Activated CD4-positive, alpha-beta T cell treated with anti-CD3 and anti-CD28 coated beads for 24 hours (primary cell): ENCODE data around the gene PTPRA.

Source experiments
- DNase-seq, 2 donors: peaks; one replicate each; pipeline ENCODE4 v3.0.0-alpha.2; 2020; ENCODE audit warnings: low read depth in 2 of 2

PTPRA gene

DNA sequence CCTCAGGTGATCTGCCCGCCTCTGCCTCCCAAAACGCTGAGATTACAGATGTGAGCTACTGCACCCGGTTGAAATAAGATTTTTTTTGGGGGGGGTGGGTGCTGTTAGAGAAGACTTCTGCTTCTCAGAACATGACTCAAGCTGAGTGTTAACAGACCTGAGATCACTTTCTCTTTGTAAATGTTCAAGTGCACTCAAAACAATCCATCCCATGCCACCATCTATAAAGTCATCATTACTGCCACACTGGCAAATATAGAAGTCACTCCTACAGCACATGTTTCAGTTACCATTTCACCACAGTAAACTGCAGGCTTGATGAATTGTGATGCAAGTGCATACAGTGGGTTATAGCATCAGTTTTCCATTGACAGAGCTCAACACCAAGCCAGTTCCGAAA lies 23.8 kb upstream of the PTPRA start:
- no peak for DNase-seq

- DNase-seq = no peak
These were observed 22.2 kb upstream of the PTPRA start for GRCh38 chr20:2851086-2851485.

GRCh38 chr20:2858591-2858990 lies 14.7 kb upstream of the PTPRA start:
- no peak for DNase-seq

DNA sequence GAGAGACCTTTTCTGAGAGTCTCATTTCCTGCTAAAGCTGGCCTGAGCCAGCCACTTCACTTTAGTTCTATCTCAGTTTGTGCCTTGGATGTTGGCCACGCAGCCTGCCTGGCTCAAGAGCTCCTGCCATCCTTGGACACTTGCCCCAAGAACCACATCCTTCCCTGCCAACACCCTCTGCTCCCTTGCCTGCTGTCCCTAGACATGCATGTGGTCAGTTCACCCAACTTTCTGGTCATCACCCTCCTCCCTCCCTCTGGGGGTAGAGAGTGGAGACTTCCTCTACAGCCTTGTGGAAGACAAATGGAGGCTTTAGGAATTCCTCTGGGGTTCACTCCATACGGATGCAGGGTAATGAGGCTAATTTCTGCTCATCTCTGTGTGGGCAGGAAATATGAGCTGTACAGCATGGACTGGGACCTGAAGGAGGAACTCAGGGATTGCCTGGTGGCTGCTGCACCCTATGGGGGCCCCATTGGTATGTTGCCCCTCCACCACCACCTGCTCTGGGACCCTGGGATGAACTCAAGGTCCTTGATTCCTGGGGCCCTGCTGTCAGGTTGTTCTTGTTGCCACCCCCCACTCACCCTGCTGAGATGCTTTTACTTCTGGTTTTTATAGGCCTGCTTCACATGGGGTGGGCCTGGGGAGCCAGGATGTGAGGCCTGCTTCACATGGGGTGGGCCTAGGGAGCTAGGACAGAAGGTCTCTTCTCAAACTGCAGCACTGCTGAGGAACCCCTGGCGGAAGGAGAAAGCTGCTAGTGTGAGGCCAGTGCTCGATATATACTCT lies 13.8 kb upstream of the PTPRA start:
- no peak for DNase-seq

DNA sequence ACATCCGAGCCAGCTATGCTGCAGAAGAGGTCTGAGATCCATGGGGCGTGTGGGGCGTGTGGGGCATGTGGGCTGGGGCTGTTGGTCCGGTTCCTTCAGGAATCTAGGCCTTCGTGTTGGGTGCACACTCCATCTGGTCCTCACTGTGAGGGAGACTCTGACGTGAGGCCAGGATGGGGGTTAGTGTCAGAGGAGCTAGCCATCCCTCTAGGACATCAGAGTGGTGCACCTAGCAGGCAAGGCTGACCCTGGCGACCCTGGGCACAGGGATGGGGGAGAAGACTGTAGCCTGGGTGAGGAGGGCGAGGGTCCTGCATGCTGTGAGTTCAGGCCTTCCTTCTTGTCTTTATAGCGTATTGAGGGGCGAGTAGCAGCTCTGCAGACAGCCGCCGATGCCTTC lies 8.7 kb upstream of the PTPRA start:
- DNase-seq = no peak

DNA sequence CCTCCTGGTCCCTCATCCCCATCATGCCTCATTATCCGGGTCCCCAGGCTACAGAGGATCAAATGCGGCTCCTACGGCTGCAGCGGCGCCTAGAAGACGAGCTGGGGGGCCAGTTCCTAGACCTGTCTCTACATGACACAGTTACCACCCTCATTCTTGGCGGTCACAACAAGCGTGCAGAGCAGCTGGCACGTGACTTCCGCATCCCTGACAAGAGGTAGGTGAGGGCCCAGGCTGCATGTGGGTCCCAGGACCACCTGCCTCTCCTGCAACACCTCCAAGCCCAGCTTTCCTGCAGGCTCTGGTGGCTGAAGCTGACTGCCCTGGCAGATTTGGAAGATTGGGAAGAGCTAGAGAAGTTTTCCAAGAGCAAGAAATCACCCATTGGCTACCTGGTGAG lies 8.2 kb upstream of the PTPRA start:
- DNase-seq = no peak

DNA sequence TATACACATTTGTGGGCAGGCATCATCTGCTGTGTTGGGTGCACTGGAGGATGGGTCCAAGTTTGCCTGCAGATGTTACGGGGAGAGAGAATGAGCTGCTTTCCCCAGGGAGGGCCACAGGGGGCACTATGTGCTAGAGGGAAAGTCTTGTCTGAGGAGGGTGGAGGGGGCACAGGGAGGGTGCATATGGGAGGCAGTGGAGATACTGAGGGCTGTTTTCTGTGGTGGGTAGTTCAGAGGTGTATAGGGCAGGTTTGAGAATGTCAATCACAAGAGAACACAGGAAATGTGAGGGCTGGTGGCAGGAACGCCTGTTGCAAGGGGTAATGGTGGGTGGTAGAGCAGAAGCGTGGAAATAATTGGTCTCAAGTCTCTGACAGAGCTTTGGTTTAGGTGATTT lies 7.7 kb upstream of the PTPRA start:
- DNase-seq = peak in 1 of 2 donors; percentile 32

DNA sequence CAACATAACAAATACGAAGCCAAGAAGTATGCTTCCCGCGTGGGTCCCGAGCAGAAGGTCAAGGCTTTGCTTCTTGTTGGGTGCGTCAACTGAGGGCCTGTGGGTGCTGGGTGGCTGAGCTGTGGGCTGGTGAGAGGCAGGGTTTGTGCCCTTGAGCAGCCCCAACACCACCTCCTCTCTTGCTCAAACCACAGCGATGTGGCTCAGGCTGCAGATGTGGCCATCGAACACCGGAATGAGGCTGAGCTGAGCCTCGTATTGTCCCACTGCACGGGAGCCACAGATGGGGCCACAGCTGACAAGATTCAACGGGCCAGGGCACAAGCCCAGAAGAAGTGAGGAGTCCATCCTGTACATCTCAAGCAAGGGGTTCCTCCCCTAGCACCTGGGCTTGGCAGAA lies 7.0 kb upstream of the PTPRA start:
- no peak for DNase-seq

DNA sequence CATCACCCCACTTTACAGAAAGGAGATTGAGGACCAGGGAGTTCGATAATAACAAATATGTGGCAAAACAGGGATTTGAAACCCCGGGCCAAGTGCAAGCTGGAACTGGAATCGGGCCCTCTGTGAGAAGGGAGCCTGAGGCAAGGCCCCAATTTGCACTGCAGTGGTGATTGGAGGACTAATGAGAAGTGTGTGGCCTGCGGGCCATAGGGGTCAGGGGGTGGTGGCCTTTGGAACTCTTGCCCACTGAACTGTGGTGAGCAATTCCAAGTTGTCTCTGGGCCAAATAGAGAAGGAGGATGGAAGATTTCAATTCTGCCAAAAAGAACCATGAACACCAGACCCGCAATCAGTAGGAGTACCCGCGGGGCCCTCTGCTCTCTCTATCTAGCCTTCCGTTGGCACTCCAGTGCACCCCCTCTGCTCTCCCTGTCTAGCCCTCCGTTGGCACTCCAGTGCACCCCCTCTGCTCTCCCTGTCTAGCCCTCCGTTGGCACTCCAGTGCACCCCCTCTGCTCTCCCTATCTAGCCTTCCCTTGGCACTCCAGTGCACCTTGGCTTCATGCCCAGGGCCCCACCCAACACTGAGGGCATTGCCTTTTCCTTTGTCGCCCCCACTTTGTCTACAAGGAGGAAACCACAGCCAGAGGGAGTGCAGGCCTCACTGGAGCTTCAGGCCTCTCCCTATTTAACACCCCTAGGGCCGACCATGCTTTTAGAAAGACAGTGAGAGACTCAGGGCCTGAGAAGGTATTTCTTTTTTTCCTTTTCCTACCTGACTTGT lies 6.0 kb upstream of the PTPRA start:
- DNase-seq = no peak

GRCh38 chr20:2869381-2869780 lies 3.9 kb upstream of the PTPRA start:
- DNase-seq = no peak

DNA sequence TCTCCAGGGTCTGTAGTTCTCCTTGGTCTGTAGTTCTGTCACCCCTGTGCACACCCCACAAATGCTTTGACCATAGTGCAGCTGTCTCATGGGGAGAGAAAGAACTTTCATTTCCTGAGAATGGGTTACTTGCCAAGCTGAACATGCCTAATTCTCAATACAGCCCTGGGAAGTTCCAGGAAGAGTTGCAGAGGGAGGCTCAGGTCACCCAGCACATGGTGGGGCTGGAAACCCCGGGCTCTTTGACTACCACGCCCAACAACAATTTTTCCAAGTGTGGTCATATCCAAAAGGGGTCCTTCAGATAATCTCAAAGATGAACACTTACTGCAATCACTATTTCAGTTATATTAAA lies 2.2 kb upstream of the PTPRA start:
- no peak for DNase-seq

DNA sequence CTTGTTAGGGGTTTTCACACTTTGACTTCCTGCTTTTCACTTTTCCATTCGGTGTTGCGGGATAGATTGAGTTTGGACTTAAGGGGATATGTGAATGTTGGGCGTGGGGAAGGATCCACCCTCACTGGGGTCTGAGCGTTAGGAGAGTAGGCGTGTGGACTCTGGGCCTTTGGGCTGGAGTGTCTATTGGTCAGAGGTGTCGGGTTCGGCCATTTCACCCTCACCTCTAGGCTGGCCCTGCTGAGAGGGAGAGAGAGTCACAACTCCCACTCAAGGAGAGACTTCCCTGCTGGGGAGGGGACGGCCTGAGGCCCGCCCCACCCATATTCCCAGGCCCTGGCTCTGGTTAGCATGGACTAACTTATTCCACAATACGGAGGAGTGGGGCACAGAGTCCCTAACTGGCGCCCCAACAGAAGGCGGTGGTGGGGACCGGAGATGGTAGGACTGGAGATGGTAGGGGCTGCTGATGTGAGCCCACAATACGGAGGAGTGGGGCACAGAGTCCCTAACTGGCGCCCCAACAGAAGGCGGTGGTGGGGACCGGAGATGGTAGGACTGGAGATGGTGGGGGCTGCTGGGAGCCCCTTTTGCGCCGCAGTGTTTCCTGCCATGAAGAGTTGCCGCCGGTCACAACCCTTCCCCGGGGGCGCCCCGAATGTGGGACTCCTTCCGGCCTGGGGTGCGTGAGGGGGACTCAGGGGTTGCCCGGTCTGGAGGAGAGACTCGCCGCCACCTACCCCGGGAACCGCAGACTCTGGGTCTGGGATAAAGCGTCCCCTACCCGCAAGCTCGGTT lies 1.4 kb upstream of the PTPRA start:
- DNase-seq = peak in 1 of 2 donors; percentile 25

- peak; percentile 71 to 75 for DNase-seq
These were observed 747 bp upstream of the PTPRA start for GRCh38 chr20:2872459-2873009.

- peak; percentile 25 to 34 for DNase-seq
These were observed 413 bp downstream of the PTPRA start for GRCh38 chr20:2873747-2874041.

GRCh38 chr20:2874456-2874855 lies 1.2 kb downstream of the PTPRA start:
- DNase-seq = no peak

DNA sequence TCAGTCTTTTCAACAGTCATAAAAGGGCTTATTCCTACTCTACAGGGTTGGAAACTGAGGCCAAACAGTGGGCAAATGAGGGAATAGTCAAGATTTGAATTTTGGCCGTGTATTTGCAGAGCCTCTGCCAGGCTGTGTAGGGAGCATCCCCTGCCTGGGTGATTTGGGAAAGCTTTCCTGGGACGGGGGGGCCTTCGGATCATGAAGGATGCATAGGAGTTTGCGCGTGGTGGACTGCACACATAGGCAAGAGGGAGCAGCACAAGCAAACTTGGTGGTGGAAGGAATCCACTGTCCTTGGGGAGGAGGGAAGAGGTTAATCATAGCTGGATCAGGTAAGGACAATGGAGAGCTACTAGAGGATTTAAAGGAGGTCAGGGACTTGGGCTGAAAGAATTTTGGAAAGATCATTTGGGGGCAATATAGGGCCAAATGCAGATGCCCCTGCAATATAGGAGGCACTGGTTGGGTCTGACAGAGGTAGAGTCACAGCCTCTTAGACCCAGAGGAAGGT lies 2.5 kb downstream of the PTPRA start:
- DNase-seq = no peak

DNA sequence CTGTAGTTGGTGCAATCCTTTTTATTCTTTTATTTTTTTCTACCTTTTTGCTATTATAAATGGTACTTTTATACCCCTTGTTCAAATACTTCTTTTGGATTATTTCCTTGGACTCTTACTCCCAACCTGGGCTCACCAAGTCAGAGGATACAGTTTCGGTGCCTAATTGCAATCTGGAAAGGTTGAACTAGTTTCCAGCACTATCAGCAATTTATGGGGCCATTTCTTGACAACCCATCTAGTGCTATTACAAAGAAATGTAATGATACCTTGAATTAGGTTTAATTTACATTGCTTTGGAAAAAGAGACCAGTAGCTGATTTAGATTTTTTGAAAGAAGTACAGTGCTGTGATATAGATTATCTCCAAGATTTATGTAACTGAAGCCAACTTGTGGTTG lies 5.2 kb downstream of the PTPRA start:
- no peak for DNase-seq

GRCh38 chr20:2879146-2879545 lies 5.9 kb downstream of the PTPRA start:
- no peak for DNase-seq

DNA sequence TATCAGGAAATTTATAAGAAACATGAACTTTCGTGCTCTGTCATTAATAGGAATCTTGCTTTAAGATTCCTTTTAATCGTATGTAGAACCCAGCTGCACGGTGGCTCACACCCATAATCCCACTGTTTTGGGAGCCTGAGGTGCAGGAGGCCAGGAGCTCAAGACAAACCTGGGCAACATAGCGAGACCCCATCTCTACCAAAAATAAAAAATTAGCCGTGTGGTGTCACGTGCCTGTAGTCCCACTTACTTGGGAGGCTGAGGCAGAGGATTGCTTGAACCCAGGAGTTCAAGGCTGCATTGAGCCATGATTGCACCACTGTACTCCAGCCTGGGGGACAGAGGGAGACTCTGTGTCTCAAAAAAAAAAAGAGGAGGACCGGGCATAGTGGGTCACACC lies 7.4 kb downstream of the PTPRA start:
- no peak for DNase-seq

DNA sequence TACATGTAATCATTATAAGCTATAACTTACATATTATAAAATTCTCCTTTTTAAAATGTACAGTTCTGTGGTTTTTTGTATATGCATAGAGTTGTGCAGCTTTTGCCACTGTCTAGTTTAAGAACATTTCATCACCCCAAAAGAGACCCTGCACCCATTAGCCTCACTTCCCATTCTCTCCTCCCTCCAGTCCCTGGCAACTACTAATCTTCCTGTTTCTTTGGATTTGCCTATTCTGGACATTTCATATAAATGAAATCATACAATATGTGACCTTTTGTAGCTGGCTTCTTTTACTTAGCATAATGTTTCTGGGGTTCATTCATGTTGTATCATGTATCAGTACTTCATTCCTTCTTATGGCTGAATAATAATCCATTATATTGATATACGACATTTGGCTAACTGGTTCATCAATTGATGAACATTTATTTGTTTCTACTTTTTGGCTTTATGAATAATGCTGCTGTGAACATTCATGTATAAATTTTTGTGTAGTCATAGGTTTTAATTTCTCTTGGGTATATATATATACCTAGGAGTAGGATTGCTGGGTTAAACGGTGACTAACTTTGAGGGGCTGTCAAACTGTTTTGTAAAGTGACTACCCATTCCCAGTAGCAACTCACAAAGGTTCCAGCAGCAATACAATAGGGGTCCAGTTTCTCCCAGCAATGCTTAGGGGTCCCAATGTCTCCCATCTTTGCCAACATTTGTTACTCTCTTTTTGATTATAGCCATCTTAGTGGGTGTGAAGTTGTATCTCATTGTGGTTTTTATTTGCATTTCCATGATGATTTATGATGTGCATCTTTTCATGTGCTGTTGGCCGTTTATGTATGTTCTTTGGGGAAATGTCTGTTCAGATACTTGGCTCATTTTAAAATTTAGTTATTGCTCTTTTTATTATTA lies 10.7 kb downstream of the PTPRA start:
- DNase-seq = no peak

DNA sequence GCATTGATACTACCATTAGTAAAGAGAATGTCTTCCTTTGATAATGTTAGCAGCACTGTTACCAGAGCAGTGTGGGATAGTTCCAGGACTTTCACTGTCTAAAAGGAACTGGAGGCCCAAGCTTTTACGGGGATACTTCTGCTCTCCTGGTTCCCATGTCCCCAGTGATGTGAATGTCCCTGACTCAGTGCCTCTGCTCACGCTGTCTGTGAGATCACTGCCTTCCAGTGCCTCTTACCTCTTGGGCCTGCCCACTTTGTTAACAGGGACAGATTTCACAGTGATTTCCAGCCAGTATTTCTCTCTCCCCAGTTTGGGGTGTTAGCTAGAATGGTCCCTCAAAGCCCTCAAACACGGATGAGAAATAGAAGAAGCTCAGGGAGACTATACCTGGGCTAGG lies 14.4 kb downstream of the PTPRA start:
- DNase-seq = no peak
